Stimulated activated CD4-positive, alpha-beta T cell treated with anti-CD3 and anti-CD28 coated beads, TNF-alpha, amount 100 ng/mL, for 1 hour (primary cell): Measurements from ENCODE around the gene MRM1.
"Not testable (repeated sequence)": the region's sequence is repeated elsewhere in the genome, so short reads cannot be mapped to it uniquely, and the experiment has no call there.

Experiments
- DNase-seq, 3 donors: peaks; one replicate each; pipeline ENCODE4 v3.0.0-alpha.2; 2020; ENCODE audit warnings: low read depth in 3 of 3, low spot score in 1 of 3

Gene MRM1

GRCh38 chr17:36600936-36601302 is 464 bp upstream of the MRM1 start:
- DNase-seq: no peak

- DNase-seq: no peak
Measured at GRCh38 chr17:36602030-36602748, 806 bp downstream of the MRM1 start.

GRCh38 chr17:36602924-36603384 is 1.6 kb downstream of the MRM1 start:
- peak; percentile 17 to 43 (median 33) for DNase-seq

GRCh38 chr17:36605028-36605427 is 3.6 kb downstream of the MRM1 start:
- DNase-seq: not testable (repeated sequence)

- no peak for DNase-seq
Measured at GRCh38 chr17:36608280-36608679, 6.9 kb downstream of the MRM1 start.

- no peak for DNase-seq
Measured at GRCh38 chr17:36608794-36609497, 7.6 kb downstream of the MRM1 start.

- no peak for DNase-seq
Measured at GRCh38 chr17:36609498-36609862, 8.1 kb downstream of the MRM1 start.

GRCh38 chr17:36610474-36610873 is 9.1 kb downstream of the MRM1 start:
- DNase-seq: no peak

- DNase-seq: no peak
Measured at GRCh38 chr17:36611345-36612072, 10.1 kb downstream of the MRM1 start.

- no peak for DNase-seq
Measured at GRCh38 chr17:36612323-36612722, 10.9 kb downstream of the MRM1 start.

- DNase-seq: no peak
Measured at GRCh38 chr17:36613155-36613554, 11.8 kb downstream of the MRM1 start.

- DNase-seq: no peak
Measured at GRCh38 chr17:36614081-36614480, 12.7 kb downstream of the MRM1 start.

- no peak for DNase-seq
Measured at GRCh38 chr17:36614933-36615332, 13.6 kb downstream of the MRM1 start.

GRCh38 chr17:36616061-36617029 is 15.0 kb downstream of the MRM1 start:
- no peak for DNase-seq

GRCh38 chr17:36617773-36618172 is 16.4 kb downstream of the MRM1 start:
- no peak for DNase-seq

- no peak for DNase-seq
Measured at GRCh38 chr17:36623281-36623680, 21.9 kb downstream of the MRM1 start.

GRCh38 chr17:36625188-36625587 is 23.8 kb downstream of the MRM1 start:
- DNase-seq: no peak

- no peak for DNase-seq
Measured at GRCh38 chr17:36627101-36627500, 25.7 kb downstream of the MRM1 start.

GRCh38 chr17:36628576-36628975 is 27.2 kb downstream of the MRM1 start:
- DNase-seq: no peak

- DNase-seq: peak; percentile 42 to 76 (median 54)
Measured at GRCh38 chr17:36629252-36629847, 28.0 kb downstream of the MRM1 start.
